ENCODE results near the gene FCER1G.
"Not testable (repeated sequence)": the region's sequence is repeated elsewhere in the genome, so short reads cannot be mapped to it uniquely, and the experiment has no call there.

FCER1G gene

GRCh38 chr1:161230762-161231161 lies 15.7 kb downstream of the FCER1G start:
- TF ChIP-seq, protein P1, sequence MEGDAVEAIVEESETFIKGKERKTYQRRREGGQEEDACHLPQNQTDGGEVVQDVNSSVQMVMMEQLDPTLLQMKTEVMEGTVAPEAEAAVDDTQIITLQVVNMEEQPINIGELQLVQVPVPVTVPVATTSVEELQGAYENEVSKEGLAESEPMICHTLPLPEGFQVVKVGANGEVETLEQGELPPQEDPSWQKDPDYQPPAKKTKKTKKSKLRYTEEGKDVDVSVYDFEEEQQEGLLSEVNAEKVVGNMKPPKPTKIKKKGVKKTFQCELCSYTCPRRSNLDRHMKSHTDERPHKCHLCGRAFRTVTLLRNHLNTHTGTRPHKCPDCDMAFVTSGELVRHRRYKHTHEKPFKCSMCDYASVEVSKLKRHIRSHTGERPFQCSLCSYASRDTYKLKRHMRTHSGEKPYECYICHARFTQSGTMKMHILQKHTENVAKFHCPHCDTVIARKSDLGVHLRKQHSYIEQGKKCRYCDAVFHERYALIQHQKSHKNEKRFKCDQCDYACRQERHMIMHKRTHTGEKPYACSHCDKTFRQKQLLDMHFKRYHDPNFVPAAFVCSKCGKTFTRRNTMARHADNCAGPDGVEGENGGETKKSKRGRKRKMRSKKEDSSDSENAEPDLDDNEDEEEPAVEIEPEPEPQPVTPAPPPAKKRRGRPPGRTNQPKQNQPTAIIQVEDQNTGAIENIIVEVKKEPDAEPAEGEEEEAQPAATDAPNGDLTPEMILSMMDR (conservative IDR thresholded peaks at IDR 0.05; ENCODE audit: low read length): no peak
- DNase-seq (ENCODE audit: low read depth): no peak
- H3K4me3 ChIP-seq (ENCODE audit: low read length): no peak overlapping the region

DNA sequence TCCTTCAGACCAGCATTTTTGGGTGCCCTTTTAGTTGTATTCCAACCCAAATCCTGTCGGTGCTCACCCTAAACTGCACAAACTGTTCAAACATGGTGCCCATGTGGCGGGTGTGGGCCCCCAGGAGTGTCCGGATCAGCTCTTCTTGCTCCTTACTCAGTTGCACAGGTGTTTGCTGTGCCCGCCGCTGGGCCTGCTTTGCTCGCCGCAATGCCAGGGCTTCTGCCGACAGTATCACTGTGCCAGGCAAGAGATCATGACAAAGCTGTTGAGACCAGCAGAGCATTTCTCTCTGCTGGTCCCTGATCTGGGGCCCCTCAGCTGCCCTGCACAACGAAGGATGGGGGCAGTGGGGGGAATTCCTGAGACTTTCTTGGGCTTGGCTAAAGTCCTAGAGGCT lies 18.0 kb downstream of the FCER1G start:
- no peak for DNase-seq (ENCODE audit: low read depth)
- TF ChIP-seq, protein P1 (conservative IDR thresholded peaks at IDR 0.05; ENCODE audit: low read length): no peak
- no peak overlapping the region for H3K4me3 ChIP-seq (ENCODE audit: low read length)

DNA sequence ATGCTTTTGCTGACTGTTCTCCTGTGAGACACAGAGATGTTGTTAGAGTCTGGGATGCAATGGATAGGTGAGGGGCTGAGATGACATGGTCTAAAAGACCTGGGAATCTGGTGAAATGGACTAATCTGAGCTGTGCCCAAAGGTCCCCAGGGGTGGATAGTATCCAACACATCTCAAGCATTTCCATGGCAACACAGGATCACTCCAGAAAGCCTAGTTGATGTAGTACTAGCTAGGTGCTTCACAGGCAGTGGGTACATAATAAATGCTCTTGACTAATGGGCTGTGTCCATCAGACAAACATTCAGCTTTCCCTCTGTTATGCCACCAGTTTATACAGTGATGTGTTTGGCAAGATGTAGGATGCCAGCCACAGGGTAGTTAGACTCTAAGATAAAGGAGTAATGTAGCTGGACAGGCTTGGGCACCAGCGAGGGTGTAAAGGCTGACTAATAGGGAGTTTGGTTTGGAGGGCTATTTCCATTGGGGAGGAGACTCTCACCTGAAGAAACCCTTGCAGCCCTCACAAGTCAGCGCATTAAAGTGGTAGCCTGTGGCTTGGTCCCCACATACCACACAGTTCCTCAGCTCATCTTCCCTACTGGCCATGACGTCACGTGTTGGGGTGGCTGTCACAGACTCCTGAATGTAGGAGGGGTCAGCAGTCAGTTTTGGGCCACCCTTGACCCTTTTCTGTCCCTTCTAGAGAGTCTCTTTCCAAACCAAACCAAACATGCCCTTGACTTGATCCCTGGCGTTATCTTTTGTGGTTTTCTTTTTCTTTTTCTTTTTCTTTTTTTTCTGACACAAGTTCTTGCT lies 21.1 kb downstream of the FCER1G start:
- H3K4me3 ChIP-seq (ENCODE audit: low read length): no peak overlapping the region
- no peak for DNase-seq (ENCODE audit: low read depth)
- TF ChIP-seq, protein P1 (conservative IDR thresholded peaks at IDR 0.05; ENCODE audit: low read length): no peak

DNA sequence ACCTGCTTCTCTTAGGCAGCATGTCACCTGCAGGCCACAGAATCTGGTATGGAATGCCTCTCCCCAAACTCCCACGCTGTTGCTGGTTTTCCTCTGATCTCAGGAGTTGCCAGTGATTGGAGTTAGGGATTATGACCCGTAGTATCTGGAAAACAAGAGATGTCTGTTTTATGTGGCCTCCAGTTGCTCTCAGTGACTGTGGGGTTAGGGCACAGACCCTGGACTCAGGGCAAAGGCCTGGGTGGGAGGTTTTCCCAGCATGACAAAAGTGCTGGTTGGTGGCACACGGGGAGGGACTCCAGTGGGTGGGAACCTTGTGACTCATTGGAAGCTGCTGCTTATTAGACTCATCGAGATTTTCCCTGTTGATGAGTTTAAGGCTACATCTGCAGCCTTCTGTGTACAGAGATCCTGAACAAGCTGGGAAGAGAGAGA lies 23.0 kb downstream of the FCER1G start, which contains the start of gene NR1I3:
TSS of gene NR1I3 (minus strand) at position 165 of the 435 bp plus-strand sequence. CDS start 1,638 bp downstream, outside the sequence.
- no peak for DNase-seq (ENCODE audit: low read depth)
- H3K4me3 ChIP-seq (ENCODE audit: low read length): no peak within 1 kb of the TSS
- TF ChIP-seq, protein P1 (conservative IDR thresholded peaks at IDR 0.05; ENCODE audit: low read length): no peak

DNA sequence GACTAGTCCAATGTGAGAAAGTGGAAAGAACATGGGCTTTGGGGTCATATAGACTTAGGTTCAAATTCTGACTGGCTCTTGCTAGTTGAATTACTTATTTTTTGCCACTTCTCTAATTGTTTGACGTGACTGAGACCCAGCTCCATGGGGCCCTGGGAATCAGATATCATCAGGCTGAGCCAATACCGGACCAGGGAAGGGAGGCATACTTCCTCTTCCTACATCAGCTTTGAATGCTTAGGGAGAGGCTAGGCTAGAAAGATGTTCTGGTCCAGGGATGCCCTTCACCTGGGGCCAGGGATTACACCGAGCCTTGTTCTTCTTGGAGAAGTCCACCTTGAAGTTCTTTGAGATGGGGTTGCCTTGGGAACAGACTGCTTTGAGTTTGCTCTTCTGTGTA lies 26.6 kb downstream of the FCER1G start:
- H3K4me3 ChIP-seq (ENCODE audit: low read length): no peak overlapping the region
- TF ChIP-seq, protein P1 (conservative IDR thresholded peaks at IDR 0.05; ENCODE audit: low read length): no peak
- DNase-seq (ENCODE audit: low read depth): no peak

GRCh38 chr1:161242313-161242712 lies 27.2 kb downstream of the FCER1G start:
- DNase-seq (ENCODE audit: low read depth): no peak
- TF ChIP-seq, protein P1 (conservative IDR thresholded peaks at IDR 0.05; ENCODE audit: low read length): no peak
- H3K4me3 ChIP-seq (ENCODE audit: low read length): no peak overlapping the region

GRCh38 chr1:161244888-161245287 lies 29.8 kb downstream of the FCER1G start:
- H3K4me3 ChIP-seq (ENCODE audit: low read length): no peak overlapping the region
- TF ChIP-seq, protein P1 (conservative IDR thresholded peaks at IDR 0.05; ENCODE audit: low read length): no peak
- no peak for DNase-seq (ENCODE audit: low read depth)

DNA sequence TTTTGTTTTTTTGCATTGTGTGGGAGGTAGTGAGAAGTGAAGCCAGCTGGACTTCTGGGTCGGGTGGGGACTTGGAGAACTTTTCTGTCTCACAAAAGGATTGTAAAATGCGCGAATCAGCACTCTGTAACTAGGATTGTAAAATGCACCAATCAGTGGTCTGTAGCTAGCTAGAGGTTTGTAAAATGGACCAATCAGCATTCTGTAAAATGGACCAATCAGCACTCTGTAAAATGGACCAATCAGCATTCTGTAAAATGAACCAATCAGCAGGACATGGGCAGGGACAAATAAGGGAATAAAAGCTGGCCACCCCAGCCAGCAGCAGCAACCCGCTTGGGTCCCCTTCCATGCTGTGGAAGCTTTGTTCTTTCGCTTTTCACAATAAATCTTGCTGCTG lies 35.0 kb downstream of the FCER1G start:
- not testable (repeated sequence) for H3K4me3 ChIP-seq (ENCODE audit: low read length); DNase-seq (ENCODE audit: low read depth)
